Measurements from ENCODE around the gene TRAF6. TPM values are rescaled to one million over a fixed set of nuclear protein-coding genes. Genes with fewer than 3 reads are reported as not detected.
"Not testable (repeated sequence)": the region's sequence is repeated elsewhere in the genome, so short reads cannot be mapped to it uniquely, and the experiment has no call there.

TRAF6 gene
- total RNA-seq, 4 donors from 2014 or later: 10.3 to 16.4 (median 12.8) TPM

DNA sequence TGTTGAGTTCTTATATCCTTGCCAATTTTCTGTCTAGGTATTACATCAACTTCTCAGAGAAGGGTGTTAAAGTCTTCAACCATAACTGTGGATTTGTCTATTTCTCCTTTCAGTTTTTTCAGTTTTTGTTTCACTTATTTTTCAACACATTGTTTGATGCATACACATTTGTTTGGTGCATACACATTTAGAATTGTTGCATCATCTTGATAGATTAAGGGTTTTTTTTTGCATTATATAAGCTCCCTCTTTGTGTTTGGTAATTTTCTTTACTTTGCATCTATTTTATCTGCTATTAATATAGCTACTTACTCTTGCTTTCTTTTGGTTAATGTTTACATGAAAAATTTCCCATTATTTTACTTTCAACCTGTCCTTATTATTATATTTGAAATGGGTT is 20.8 kb upstream of the TRAF6 start:
- H3K4me3 ChIP-seq: no peak overlapping the region
- no peaks in the 10 kb centered on the region for H3K27me3 ChIP-seq
- no peak for TF ChIP-seq POLR2A (IDR thresholded peaks at IDR 0.05; ENCODE audit: low read depth)
- TF ChIP-seq, protein P1, sequence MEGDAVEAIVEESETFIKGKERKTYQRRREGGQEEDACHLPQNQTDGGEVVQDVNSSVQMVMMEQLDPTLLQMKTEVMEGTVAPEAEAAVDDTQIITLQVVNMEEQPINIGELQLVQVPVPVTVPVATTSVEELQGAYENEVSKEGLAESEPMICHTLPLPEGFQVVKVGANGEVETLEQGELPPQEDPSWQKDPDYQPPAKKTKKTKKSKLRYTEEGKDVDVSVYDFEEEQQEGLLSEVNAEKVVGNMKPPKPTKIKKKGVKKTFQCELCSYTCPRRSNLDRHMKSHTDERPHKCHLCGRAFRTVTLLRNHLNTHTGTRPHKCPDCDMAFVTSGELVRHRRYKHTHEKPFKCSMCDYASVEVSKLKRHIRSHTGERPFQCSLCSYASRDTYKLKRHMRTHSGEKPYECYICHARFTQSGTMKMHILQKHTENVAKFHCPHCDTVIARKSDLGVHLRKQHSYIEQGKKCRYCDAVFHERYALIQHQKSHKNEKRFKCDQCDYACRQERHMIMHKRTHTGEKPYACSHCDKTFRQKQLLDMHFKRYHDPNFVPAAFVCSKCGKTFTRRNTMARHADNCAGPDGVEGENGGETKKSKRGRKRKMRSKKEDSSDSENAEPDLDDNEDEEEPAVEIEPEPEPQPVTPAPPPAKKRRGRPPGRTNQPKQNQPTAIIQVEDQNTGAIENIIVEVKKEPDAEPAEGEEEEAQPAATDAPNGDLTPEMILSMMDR (IDR thresholded peaks at IDR 0.05): no peak
- TF ChIP-seq POLR2AphosphoS5 (IDR thresholded peaks at IDR 0.05): no peak
- no peak for TF ChIP-seq EP300 (IDR thresholded peaks at IDR 0.05)
- DNase-seq (ENCODE audit: extremely low spot score): no peak
- no peaks in the 10 kb centered on the region for H3K36me3 ChIP-seq
- peaks cover 0 to 4% (median 0%) of the 10 kb centered on the region in 4 donors for H3K9me3 ChIP-seq
- no peak overlapping the region for H3K27ac ChIP-seq (replicated peaks in 1 of 4)
- intact Hi-C loops (cut with DNase I): no loop called here
- no peaks in the 10 kb centered on the region for H3K4me1 ChIP-seq

DNA sequence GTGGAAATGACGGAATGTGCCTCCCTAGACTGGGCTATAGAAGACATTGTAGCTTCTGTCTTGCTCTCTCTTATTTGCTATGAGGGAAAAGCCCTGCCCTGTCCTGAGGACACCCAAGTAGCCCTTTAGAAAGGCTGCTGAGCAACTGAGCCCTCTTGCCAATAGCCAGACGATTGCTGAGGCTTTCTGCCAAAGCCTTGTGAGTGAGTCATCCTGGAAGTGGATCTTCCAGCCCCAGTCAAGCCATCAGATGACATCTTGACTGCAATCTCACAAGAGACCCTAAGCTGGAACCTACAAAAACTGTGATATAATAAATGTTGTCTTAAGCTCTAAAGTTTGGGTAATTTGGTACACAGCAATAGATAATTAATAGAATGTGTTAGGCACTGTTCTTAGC is 3.9 kb upstream of the TRAF6 start:
- DNase-seq (ENCODE audit: extremely low spot score): no peak
- intact Hi-C loops (cut with DNase I): no loop called here
- TF ChIP-seq EP300 (IDR thresholded peaks at IDR 0.05) (no peak), POLR2A (IDR thresholded peaks at IDR 0.05; ENCODE audit: low read depth) (no peak), POLR2AphosphoS5 (IDR thresholded peaks at IDR 0.05) (no peak)
- TF ChIP-seq, protein P1 (IDR thresholded peaks at IDR 0.05): no peak
- Histone ChIP-seq H3K4me3 (no peak overlapping the region), H3K4me1 (peaks cover 0 to 12% (median 8%) of the 10 kb centered on the region in 4 donors), H3K36me3 (no peaks in the 10 kb centered on the region), H3K9me3 (peaks cover 0 to 9% (median 6%) of the 10 kb centered on the region in 4 donors), H3K27ac (replicated peaks in 1 of 4) (no peak overlapping the region), H3K27me3 (no peaks in the 10 kb centered on the region)
- 58% methylated on average over 2 of the region's 2 CpGs for WGBS

DNA sequence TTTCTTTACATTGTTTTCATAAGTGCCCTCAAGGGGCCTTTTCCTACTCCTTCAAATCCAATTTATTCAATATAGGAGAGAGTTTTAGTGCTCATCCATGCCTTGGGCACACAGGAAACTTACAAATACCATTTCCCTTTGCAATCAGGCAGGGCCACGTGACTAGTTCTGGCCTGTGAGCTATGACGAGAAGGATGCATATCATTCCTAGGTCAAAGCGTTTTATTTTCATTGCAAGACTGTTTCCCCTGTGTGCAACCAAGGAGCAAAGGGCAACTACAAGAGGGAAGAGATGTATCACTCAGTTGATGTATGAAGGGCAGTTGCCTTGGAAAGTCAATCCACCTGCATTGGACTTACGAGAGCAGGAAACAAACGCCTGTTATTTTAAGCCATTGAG is 1.9 kb upstream of the TRAF6 start:
- H3K27ac ChIP-seq (replicated peaks in 1 of 4): no peak overlapping the region

DNA sequence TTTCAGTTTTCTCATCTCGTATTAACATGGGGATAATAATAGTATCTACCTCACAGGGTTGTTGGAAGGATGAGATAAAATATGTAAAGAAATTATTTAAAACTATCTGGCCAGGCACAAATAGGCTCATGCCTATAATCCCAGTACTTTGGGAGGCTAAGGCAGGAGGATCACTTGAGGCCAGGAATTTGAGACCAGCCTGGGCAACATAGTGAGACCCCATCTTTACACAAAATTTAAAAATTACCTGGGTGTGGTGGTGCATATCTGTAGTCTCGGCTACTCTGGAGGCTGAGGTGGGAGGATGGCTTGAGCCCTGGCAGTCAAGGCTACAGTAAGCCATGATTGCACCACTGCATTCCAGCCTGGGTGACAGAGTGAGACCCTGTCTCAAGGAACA is 990 bp upstream of the TRAF6 start:
- H3K9me3 ChIP-seq; DNase-seq (ENCODE audit: extremely low spot score); H3K36me3 ChIP-seq; H3K27me3 ChIP-seq; intact Hi-C loops (cut with DNase I): not testable (repeated sequence)
- H3K27ac ChIP-seq (replicated peaks in 1 of 4): peak overlapping the region; percentile 90 to 93 (median 91)
- H3K4me1 ChIP-seq: peaks cover 0 to 33% (median 27%) of the 10 kb centered on the region in 4 donors
- 56% methylated on average over 2 of the region's 2 CpGs for WGBS
- H3K4me3 ChIP-seq: peak overlapping the region; percentile 71 to 96 (median 92)

More for the DNA sequence above, 1.9 kb upstream of the TRAF6 start:
- 82% methylated on average over 5 of the region's 5 CpGs for WGBS
- no peak for DNase-seq (ENCODE audit: extremely low spot score)
- H3K36me3 ChIP-seq: no peaks in the 10 kb centered on the region
- no peak overlapping the region for H3K4me3 ChIP-seq
- H3K9me3 ChIP-seq: peaks cover 0 to 9% (median 6%) of the 10 kb centered on the region in 4 donors
- no peaks in the 10 kb centered on the region for H3K27me3 ChIP-seq
- intact Hi-C loops (cut with DNase I): no loop called here
- TF ChIP-seq EP300 (IDR thresholded peaks at IDR 0.05) (no peak), POLR2AphosphoS5 (IDR thresholded peaks at IDR 0.05) (no peak), POLR2A (IDR thresholded peaks at IDR 0.05; ENCODE audit: low read depth) (no peak)
- TF ChIP-seq, protein P1 (IDR thresholded peaks at IDR 0.05): no peak
- peaks cover 0 to 25% (median 22%) of the 10 kb centered on the region in 4 donors for H3K4me1 ChIP-seq

DNA sequence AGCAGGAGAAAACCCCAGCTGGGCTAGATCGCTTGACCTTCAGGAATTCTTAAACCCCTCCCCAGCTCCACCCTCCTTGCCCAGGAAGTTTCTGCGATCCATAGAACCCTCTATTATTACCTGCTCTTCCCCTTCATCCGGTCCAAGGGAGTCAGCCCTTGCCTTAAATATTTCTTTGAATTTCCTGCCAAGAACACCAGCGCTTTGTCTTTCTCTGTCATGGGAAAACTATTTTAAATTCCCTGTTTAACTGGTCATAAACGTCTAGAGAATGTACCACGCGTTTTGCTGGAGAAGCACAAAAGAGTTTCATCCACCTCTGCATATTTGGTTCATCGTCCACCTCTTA is 496 bp upstream of the TRAF6 start:
- peak overlapping the region; percentile 90 to 93 (median 91) for H3K27ac ChIP-seq (replicated peaks in 1 of 4)
- TF ChIP-seq, protein P1 (IDR thresholded peaks at IDR 0.05): no peak
- TF ChIP-seq POLR2A (IDR thresholded peaks at IDR 0.05; ENCODE audit: low read depth) (no peak), POLR2AphosphoS5 (IDR thresholded peaks at IDR 0.05) (no peak), EP300 (IDR thresholded peaks at IDR 0.05) (no peak)
- intact Hi-C loops (cut with DNase I): no loop called here
- DNase-seq (ENCODE audit: extremely low spot score): no peak
- H3K27me3 ChIP-seq: no peaks in the 10 kb centered on the region
- 8% methylated on average over 8 of the region's 8 CpGs for WGBS
- H3K4me3 ChIP-seq: peak overlapping the region; percentile 71 to 96 (median 92)
- no peaks in the 10 kb centered on the region for H3K36me3 ChIP-seq
- H3K9me3 ChIP-seq: peaks cover 0 to 9% (median 6%) of the 10 kb centered on the region in 4 donors
- peaks cover 0 to 38% (median 29%) of the 10 kb centered on the region in 4 donors for H3K4me1 ChIP-seq
